GM03348 (cell line): Measurements from ENCODE around the gene STAG1.
A peak's percentile ranks its signal among the peaks of the same experiment; 100 is the strongest.
"Not testable (repeated sequence)": the region's sequence is repeated elsewhere in the genome, so short reads cannot be mapped to it uniquely, and the experiment has no call there.

ENCODE experiments used
- DNase-seq: peaks from one replicate; pipeline ENCODE4 v3.0.0; 2012; ENCODE audit warnings: low spot score

STAG1 gene

GRCh38 chr3:136645915-136646314 lies 106.3 kb downstream of the STAG1 start:
- no peak for DNase-seq

GRCh38 chr3:136644212-136644611 lies 108.0 kb downstream of the STAG1 start:
- no peak for DNase-seq

DNA sequence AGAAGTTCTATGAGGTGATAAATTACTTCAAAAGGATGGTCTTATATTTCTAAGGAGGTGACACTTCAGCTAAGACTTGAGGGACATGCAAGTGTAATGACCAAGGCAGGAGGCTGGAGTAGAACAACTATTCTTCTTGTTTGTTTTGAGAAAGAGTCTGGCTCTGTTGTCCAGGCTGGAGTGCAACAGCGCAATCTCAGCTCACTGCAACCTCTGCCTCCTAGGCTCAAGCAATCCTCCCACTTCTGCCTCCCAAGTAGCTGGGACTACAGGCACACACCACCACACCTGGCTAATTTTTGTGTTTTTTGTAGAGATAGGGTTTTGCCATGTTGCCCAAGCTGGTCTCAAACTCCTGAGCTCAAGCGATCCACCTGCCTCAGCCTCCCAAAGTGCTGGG lies 108.8 kb downstream of the STAG1 start:
- not testable (repeated sequence) for DNase-seq

DNA sequence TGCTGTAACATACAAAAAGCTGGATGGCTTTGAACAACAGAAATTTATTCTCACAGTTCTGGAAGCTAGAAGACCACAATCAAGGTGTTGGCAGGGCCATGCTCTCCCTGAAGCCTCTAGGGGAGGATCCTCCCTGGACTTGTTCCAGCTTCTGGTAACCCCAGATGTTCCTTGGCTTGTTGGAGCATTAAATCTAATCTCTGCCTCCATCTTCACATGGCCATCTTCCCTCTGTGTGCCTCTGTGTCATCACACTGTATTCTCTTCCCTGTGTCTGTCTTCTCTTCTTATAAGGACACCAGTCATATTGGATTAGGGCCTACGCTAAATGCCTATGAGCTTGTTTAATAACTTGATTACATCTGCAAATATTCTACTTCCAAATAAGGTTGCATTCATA lies 109.5 kb downstream of the STAG1 start:
- DNase-seq, result no peak

- DNase-seq, result no peak
Observed at GRCh38 chr3:136639069-136639468, 113.1 kb downstream of the STAG1 start.

DNA sequence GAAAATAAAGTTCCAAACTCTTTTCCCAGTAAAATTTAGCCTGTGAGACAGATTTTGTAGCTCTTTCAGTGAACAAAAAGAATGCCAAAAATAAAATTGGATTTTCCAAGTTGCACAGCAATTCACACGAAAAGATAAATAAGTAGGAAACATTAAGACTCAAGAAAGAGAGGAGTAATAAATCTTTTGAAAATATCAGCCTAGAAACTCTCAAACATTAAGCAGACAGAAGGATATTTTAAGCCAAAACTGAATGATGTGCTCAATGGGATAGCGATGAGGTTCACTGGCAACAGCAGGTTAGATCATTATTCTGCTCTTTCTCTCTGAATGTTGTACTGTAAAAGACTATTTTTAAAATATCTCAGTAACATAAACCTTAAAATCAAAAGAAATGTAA lies 115.0 kb downstream of the STAG1 start:
- DNase-seq, result no peak

DNA sequence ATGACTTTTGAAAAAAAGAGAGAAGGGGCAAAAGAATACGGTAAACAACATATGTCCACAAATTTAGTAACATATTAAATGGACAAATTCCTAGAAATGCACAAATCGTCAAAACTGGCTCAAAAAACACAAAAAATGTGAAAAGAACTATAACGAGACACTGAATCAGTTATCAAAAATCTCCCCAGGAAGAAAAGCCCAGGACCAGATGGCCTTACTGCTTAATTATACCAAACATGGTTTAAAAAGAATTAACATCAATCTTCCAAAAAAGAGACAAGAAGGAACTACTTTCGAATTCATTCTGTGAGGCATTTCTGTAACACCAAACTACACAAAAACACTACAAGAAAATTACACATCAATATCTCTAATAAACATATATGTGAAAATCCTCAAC lies 117.4 kb downstream of the STAG1 start:
- DNase-seq, result no peak

- DNase-seq, result no peak
Observed at GRCh38 chr3:136632625-136633081, 119.5 kb downstream of the STAG1 start.

DNA sequence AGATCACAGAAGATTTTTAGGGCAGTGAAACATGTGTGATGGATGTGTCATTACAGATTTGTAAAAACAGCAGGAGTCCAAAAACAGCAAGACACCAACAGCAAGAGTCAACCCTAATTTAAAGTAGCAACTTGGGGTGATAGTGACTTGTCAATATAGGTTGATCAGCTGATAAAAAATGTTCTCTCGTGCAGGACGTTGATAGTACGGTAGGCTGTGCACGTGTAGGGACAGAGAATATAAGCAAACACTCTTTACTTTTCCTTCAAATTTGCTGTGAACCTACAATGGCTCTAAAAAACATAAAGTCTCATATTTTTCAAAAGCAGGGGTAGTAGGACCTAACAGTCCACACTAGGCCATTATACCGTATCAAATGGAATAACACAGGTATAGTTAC lies 120.8 kb downstream of the STAG1 start:
- no peak for DNase-seq

DNA sequence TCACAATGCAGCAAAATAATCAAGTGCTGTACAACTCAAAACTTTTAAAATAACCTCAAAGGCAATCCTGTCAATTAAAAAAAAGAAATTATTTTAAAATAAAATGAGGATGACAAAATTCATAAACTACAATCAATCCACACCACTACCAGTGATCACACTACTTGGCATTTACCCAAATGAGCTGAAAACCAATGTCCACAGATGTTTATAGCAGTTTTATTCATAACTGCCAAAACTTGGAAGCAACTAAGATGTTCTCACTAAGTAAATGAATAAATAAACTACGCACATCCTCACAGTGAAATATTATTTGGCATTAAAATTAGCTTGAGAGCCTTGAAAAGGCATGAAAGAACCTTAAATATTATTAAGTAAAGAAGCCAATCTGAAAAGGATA lies 121.3 kb downstream of the STAG1 start:
- DNase-seq, result no peak

GRCh38 chr3:136626493-136626892 lies 125.7 kb downstream of the STAG1 start:
- DNase-seq, result no peak

- DNase-seq, result no peak
Observed at GRCh38 chr3:136624894-136625815, 127.0 kb downstream of the STAG1 start.

GRCh38 chr3:136624371-136624770 lies 127.8 kb downstream of the STAG1 start:
- DNase-seq, result no peak

- DNase-seq, result peak; percentile 49
Observed at GRCh38 chr3:136621628-136622027, 130.6 kb downstream of the STAG1 start.

DNA sequence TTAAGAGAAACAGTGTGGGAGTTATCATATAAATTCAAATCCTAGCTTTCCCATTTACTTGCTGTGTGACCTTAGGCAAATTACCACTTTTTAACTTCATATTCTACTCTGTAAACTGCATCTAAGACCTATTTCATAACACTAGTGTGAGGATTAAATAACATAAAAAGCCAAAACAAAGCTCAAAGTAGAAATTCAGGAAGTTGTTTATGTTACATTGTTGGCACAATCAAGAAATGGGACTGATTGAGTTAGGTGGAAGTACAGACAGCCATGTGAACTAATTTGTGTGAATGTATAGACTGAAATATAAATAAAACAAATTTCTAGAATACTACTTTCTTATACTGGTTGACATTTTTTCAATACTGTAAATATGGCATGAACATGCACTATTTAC lies 131.7 kb downstream of the STAG1 start:
- DNase-seq, result no peak

DNA sequence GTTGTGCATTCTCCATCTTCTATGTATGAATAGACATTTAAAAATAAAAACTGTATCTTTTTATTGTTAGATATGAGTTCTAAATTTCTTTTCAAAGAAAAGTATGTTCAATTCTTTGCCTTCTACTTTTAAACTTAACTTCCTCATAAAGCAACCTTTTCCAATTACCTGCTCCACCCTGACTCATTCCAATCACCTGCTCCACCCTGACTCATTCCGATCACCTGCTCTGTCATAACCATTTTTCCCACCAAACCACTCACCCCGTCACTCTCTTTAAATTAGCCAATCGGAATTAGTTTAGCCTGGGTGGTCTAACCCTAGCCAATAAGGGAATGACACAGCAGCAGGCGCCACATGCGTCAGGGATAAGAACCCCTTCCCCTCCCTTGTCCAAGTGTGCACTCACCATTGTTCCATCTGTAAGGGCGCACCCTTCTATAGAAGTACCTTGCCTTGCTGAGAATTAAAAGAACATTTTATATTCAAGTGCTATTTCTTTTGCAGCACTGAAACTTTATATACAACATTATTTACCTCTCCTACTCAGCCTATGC lies 134.1 kb downstream of the STAG1 start:
- not testable (repeated sequence) for DNase-seq

DNA sequence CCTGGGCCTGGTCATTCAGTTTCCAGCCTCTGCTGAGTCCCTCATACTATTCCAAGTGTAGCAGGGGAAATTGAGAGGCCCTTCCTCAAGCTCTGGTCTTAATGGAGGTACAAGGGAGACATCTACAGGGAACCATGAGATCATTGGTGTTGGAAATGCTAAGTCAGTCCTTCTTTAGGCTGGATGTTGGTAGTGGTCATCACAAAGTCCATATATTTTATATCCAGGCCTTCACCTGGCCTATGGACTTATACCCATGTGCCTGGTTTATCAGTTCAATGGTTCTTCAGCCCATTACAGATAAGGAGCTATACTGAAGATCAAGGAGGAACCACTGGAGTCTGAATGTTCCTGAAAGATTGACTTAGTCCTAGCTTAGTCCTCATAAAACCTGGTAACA lies 135.0 kb downstream of the STAG1 start:
- no peak for DNase-seq

GRCh38 chr3:136612512-136612911 lies 139.7 kb downstream of the STAG1 start:
- DNase-seq, result peak; percentile 49

DNA sequence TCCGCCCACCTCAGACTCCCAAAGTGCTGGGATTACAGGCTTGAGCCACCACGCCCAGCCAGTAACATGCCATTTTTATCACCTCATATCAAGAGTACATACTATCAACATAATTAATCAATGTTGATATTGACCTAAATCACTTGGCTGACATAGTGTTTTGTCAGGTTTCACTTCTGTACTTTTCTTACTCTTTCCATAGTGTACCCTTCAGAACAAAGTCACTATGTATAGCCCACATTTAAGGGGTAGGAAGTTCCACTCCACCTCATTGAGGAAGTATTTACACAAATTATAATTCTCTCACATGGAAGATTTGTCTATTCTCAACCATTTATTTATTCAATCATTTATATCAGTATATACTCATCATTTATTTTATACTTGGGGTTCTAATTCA lies 145.2 kb downstream of the STAG1 start:
- no peak for DNase-seq

DNA sequence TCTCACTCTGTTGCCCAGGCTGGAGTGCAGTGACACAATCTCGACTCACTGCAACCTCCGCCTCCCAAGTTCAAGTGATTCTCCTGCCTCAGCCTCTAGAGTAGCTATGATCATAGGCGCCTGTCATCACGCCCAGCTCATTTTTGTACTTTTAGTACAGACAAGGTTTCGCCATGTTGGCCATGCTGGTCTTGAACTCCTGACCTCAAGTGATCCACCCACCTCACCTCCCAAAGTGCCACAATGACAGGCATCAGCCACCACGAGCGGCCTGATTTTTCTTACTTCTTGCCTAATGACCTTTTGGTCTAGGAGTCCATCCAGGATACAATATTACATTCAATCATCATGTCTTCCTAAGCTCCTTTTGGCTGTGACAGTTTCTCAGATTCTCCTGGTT lies 146.0 kb downstream of the STAG1 start:
- DNase-seq, result not testable (repeated sequence)

- peak; percentile 6 for DNase-seq
Observed at GRCh38 chr3:136604961-136605360, 147.2 kb downstream of the STAG1 start.

GRCh38 chr3:136602818-136603217 lies 149.4 kb downstream of the STAG1 start:
- DNase-seq, result no peak

GRCh38 chr3:136595913-136596697 lies 156.1 kb downstream of the STAG1 start:
- DNase-seq, result peak; percentile 8
